KBM-7 (cell line): ENCODE measurements around the gene COTL1.
"Not testable (repeated sequence)": the region's sequence is repeated elsewhere in the genome, so short reads cannot be mapped to it uniquely, and the experiment has no call there.

Source experiments
- DNase-seq: peaks from one replicate; pipeline ENCODE4 v3.0.0-alpha.2; 2015
- in situ Hi-C: fragments of 300-500 bp; cut with MboI; formaldehyde crosslinking; loops from 2 replicates; pipeline ENCODE4 v1.14.3; 2020; ENCODE audit warnings: low sequenced_read_pairs, low pct_unique_long_range_greater_than_20kb, mixed read lengths

The COTL1 gene

DNA sequence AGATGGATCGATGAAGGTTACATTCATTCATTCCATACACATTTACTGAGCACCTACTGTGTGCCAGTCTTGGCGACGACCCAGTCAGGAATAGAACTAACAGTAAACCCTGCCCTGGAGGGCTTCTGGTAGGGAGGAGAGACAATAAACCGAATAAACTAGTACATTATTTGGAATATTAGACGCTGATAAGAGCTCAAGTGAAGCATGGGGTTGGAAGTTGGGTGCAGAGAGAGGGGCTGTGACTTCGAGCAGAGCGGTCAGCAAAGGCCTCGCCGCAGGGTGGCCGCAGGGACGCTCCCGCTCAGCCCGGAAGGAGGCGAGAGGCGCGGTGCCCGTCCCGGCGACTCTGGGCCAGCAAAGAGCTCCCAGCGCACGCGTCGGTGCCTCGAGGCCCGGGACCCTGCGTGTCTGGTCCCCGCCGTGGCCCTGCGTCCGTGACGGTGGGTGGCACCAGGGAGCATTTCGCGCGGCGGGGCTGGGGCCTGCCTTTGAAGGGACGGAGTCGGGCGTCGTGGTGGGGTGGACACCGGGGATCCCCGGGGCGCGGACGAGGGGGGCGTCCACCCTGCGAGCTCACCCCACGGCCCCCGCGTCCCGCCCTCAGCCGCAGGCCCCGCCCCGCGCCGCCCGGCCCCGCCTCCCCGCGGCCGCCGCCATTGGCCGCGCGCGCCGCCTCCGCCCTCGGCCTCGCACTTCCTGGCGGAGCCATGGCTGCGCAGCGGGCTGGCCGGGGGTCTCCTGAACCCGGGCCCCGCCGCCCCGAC, 30.1 kb upstream of the COTL1 start, which contains the start of gene KLHL36:
Gene KLHL36 (plus strand): TSS at position 684 of the 767 bp plus-strand sequence. CDS start 2,357 bp downstream, outside the sequence.
- in situ Hi-C loops: no loop called here
- DNase-seq: no peak

DNA sequence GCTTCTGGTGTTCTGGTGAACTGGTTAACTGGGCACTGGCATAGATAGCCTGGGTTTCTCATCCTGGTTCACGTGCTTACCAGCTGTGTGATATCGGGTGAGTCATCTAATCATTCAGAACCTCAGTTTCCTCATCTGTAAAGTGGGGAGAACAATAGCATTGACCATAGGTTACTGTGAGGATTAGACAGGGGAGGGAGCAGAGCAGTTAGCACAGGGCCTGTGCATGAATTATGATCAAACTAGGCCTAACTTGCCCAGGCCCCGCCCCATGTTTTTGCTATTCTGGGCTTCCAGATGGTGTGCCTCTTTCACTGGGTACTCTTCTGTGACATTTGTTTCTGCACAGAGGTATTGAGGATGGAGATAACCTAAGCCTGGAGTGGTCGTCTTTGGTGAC, 25.8 kb upstream of the COTL1 start:
- no peak for DNase-seq
- in situ Hi-C loops: no loop called here

DNA sequence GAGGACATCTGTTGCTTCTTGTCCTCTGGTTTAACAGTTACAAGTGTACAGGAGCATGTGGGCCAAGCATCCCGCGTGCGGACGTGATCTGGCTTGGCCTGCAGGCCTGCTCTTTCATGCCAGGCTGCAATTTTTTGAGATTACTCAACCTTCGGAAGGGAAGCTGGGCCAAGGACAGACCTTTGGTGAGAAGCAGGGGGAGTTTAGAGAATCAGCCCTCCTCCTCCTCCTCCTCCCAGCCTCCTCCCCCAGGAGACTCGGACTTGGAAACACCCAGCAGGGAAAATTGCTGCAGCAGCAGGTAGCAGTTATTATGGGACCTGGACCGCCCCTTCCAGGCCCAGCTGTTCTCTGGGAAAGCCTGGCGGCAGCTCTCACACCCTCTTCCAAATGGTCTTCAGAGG, 25.3 kb upstream of the COTL1 start:
- DNase-seq: peak; percentile 41
- in situ Hi-C loops: no loop called here

DNA sequence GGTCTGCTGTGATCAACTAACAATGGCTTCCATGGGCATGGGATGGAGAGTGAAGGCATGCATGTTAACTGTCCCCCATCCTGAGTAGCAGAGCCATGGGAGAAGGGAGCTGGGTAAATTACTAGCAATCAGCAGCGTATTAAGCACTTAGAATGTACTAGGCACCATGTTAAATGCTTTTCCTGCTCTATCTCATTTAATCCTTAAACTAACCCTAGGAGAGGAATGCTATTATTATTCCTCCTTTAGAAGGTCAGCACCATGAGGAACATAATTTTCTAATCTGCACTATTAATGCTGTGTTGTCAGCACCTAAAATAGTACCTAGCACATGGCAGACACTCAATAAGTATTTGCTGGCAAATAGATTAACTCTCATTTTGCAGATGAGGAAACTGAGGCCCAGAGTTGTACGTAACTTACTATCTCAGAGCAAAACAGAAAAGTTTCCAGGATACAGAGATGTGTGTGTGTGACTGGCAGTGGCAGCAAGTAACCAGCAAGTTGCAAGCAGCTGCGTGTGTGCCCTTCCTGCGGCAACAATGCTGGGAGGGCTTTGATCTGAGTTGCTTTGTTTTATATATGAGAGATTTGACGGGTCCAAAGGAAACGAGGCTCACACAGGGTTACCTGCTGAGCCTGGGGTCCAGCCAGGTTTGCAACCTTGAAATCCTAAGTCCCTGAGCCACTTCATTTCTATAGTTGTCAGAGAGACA, 23.9 kb upstream of the COTL1 start:
- in situ Hi-C loops: no loop called here
- DNase-seq: no peak

DNA sequence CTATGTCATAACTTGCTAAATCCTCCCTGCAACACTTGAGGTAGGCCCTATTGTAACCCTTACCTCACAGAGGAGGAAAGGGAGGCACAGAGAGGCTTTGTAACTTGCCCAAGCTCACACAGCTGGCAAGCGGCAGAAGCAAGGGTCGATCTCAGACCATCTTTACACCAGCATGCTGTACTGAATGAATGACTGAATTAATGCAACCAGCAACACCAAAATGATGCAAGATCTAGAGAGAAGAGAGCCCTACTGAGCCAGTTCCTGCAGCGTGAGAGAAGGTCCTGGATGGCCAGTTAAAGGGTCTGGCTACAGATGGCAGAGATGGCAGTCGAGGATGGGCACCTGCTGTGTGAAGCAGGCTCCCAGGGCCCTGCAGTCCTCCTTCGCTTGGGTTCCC, 22.3 kb upstream of the COTL1 start:
- DNase-seq: no peak
- in situ Hi-C loops: no loop called here

DNA sequence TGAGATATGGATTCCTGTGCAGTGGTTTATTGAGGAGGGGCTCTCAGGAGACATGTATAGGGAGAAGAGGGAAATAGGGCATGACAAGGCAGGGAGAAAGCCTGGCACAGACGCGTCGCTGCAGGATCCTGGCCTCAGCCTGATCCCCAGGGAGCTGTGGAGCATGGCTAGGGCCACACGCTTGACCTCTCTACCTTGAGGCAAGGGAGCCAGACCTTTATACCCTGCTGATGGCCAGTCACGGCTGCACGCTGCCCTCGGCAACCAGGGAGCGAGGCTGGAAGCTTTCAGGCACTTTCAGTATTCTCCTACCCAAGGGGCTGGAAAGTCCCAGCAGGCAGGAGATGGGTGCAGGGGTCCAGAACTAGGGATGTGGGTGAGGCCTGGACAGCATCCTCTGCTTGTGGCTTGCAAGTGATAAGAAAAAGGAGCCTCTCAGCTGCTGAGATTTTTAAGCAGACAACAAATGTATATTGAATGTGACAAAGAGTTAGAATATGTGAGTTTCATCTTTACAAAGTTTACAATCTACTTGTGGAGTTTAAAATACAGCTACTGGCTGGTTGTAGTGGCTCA, 20.4 kb upstream of the COTL1 start:
- in situ Hi-C loops: no loop called here
- DNase-seq: no peak

DNA sequence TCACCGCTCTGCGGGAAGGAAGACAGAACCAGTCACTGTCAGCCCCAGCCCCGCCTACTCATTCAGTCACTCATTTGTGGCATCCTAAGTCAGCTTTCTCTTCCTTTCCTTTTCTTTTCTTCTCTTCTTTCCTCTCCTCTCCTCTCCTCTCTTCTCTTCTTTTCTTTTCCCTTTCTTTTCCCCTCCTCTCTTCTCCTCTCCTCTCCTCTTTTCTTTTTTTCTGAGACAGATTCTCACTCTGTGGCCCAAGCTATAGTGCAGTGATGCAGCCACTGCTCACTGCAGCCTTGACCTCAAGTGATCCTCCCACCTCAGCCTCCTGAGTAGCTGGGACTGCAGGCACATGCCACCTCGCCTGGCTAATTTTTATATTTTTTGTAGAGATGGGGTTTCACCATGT, 19.8 kb upstream of the COTL1 start:
- in situ Hi-C loops: no loop called here
- DNase-seq: no peak

DNA sequence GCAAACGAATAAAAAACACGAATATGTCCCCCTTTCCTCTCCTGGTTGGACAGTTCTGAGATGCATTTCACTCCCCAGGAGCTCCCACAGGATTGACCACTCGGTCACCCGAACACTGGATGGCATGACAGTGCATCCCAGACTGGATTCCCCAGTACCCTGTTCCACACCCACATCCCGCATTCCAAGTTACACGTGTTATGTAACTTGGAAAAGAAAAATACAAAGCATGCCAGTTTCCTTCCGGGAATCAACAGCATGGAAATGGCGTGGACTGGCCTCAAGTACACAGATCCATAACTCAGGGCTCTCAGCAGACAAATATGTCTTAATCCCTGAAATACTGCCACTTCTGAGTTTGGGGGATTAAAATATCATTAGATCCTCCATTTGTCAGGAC, 17.8 kb upstream of the COTL1 start:
- in situ Hi-C loops: no loop called here

DNA sequence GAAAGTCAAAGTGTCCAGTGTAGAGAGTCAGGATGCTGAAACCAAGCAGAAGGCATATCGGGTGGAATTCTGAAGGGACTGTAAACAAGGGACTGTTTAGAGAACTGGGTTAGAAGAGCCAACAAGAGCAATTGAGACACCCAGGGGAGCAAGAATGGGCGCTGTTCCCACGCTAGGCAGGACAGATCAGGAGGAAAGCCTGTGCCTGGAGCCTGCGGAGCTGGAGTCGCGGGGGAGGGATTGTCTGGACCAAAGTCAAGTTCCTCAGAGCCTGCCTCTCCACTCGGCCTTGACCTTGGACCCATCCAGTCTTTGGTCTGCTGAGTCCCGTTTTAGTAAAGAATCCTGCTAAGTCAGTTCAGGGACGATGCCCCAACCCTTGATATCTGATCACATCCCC, 15.7 kb upstream of the COTL1 start:
- no peak for DNase-seq
- in situ Hi-C loops: no loop called here

More for the DNA sequence above, 17.8 kb upstream of the COTL1 start:
- DNase-seq: no peak

DNA sequence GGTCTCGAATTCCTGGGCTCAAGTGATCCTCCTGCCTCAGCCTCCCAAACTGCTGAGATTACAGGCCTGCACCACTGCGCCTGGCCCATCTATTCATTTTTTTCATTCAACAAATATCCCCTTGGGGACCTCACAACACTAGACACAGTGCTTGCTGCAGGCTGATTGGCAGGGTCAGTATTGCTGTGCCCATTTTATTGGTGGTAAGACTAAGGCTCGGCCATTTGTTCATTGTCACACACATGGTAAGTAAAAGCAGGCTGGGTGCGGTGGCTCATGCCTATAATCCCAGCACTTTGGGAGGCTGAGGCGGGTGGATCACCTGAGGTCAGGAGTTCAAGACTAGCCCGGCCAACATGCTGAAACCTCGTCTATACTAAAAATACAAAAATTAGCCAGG, 15.0 kb upstream of the COTL1 start:
- DNase-seq, in situ Hi-C loops: not testable (repeated sequence)

DNA sequence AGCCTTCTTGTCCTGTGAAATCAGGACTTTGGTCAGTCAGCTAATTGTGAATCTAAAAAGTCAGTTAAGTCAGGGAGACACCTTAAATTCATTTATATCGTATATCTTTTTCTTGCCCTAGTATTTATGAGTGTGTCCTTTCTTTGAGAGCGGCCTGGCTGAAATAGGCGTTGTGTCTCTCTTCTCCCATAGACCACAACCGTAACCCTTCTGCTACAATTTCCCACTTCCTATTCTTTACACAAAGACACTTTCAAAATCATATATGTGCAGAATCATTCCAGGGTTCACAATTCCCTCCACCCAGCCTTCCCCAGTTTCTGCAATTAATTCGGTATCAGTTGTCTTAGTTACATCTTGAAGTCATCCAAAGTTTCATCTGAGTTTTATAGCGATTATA, 14.0 kb upstream of the COTL1 start:
- in situ Hi-C loops: no loop called here
- no peak for DNase-seq

DNA sequence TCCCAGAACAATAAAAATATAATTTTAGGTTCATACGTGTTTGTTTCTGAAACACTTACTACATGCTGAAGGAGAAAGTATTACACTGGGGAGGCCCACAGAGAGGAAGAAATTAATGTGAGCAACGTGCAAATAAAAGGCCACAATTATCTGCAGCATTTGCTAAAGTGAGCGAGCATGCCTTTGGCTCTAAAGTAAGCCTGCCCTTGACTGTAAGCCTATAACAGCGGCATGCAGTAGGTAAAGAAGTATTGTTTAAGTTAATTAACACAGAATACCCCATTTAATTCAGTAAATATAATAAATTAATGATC, 13.2 kb upstream of the COTL1 start:
- in situ Hi-C loops: no loop called here

DNA sequence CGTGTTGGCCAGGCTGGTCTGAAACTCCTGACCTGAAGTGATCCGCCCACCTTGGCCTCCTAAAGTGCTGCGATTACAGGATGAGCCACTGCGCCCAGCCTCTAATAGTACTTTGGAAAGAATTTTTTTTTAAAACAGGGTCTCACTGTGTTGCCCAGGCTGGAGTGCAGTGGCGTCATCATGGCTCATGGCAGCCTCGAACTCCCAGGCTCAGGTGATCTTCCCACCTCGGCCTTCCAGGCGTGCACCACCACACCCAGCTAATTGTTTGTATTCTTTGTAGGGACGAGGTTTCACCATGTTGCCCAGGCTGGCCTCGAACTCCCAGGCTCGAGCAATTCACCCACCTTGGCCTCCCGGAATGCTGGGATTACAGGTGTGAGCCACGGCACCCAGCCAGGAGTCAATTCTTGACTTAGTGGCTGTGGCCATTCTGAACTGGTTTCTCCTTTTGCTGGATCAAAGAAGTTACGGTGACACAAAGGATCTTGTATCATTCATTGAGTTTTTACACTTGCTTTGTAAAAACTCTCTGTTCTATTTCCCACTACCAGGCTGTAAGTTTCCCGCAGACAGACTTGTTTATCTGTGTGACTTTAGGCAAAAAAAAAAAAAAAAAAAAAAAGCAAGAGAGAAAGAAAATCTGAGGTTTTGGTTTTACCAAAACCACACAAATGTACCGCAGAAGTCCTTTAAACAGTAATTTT, 12.7 kb upstream of the COTL1 start:
- in situ Hi-C loops: no loop called here
- no peak for DNase-seq

More for the DNA sequence above, 13.2 kb upstream of the COTL1 start:
- no peak for DNase-seq

DNA sequence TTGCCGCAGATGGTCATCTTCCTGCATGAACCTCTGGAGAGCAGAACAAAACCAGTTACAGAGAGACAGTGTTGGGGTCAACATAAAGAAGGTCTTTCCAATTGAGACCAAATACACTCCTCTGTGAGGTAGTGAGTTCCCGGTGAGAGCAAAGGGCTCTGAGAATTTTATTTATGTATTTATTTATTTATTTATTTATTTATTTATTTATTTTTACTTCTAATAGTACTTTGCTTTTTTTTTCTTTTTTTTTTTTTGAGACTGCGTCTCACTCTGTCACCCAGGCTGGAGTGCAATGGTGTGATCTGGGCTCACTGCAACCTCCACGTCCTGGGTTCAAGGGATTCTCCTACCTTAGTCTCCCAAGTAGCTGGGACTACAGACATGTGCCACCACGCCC, 12.1 kb upstream of the COTL1 start:
- in situ Hi-C loops: no loop called here
- DNase-seq: no peak

DNA sequence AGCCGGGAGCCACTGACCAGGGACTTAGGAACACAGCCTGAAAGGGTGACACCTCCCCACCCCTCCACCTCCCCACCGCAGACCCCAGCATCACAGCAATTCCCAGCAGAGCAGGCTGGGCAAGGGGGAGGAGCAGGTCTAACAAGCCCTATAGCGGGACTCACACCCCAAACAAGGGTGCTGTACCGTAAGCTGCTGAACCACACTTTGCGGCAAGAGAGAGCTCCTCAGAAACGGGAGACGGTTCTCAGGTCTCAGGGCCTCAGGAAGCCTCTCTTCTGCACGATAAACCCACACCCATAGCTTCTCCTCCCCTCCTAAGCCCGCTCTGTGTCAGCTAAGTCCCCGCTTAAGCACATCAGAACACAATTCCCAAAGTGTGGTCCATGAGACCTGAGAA, 11.7 kb upstream of the COTL1 start:
- in situ Hi-C loops: no loop called here
- no peak for DNase-seq

DNA sequence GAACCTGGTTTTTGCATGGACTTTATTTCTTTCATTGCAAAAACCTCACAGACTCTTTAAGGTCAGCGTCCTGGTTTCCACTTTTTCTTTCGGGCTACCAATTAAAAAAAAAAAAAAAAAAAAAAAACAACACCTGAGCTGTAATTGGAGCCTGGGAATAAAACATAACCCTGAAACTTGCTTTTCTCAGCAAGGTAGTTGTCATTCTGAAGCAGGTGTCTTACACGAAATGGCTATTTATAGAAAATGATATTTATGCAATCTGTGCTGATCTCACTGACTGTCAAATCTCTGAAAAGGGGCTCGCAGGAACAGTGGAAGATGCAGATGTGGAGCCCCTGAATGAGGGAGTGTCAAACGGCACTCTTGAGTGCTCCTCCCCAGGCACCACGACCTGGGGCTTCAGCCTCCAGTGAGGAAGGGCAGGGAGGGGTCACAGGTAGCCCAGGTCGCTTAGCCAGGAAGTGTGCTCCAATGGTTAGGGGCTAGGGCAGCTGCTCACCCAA, 10.4 kb upstream of the COTL1 start:
- DNase-seq: no peak
- in situ Hi-C loops: no loop called here

DNA sequence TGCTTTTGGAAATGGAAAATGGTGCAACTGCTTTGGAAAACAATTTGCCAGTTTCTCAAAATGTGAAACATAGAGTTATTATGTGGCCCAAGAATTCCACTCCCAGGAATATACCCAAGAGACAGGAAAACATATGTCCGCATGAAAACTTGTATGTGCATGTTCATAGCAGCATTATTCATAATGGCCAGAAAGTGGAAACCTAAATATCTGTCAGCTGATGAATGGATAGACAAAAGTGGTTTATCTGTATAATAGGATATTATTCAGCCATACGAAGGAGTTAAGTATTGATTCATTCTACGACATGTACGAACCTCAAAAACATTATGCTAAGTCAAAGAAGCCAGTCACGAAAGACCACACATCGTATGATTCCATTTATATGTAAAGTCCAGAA, 7.7 kb upstream of the COTL1 start:
- in situ Hi-C loops: no loop called here
- no peak for DNase-seq

DNA sequence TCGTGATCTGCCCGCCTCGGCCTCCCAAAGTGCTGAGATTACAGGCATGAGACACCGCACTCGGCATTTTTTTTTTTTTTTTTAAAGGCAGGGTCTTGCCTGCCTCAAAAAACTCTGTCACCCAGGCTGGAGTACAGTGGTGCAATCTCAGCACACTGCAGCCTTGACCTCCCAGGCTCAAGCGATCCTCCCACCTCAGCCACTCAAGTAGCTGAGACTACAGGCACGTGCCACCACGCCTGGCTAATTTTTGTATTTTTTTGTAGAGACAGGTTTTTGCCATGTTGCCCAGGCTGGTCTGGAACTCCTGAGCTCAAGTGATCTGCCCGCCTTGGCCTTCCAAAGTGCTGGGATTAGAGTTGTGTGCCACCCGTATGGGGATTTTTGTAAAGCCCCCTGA, 3.0 kb upstream of the COTL1 start:
- in situ Hi-C loops, DNase-seq: not testable (repeated sequence)

DNA sequence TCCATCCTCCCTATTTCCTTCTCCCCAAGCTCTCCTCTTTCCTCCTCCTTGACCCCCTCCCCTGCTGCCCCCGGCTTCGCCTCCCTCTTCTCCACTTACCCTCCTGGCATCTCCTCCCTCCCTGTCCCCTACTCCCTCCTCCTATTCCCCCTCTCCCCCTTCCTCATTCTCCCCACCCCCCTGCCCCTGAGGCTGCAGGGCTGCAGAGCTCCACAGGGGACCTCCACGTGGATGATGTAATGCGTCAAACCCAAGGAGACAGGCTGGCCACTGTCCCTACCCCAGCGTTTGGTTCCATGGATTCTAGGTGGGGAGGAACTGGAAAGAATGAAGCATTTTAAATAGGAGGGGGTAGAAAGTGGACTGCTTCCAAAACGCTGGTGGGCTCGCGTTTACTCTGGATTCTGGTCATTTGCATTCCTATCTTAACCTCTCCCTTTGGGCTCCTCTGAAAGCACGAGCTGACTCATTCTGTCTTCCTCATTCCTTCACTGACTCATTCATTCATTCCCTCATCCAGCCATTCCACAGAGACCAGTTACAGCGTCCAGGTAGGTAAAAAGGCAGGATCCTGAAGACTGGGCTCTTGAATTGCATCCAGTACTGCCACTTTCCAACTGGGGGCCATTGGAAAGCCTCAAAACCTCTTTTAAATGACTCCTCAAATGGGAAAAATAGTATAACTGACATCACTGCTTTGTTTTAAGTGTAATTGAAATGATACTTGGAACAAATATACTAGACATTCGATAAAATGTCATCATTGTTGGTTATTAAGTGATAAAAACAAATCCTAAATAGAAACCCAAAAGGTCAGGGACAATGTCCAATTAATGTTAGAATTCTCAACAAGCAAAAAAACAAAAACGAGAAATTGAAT, 943 bp upstream of the COTL1 start:
- peak; percentile 28 for DNase-seq
- in situ Hi-C loops: loop anchor here (10.0 kb wide), 1 partner anchor 104 kb away; no protein-coding TSS in a partner anchor
